Mucosa of gallbladder (tissue), 1 donor: ENCODE measurements around the gene FTCDNL1. TPM values are rescaled to one million over a fixed set of nuclear protein-coding genes. Genes with fewer than 3 reads are reported as not detected.

Source experiments
- DNase-seq: peaks from one replicate; pipeline ENCODE4 v3.0.0-alpha.2; 2020; ENCODE audit warnings: low spot score
- total RNA-seq: library from RNA; stranded (reverse); gene quantifications from one replicate; pipeline ENCODE4 v1.2.1, GENCODE V29; 2021
- donor health status: DM: no; HTN: no; CAD: no.

Gene FTCDNL1
- total RNA-seq, 1 donor from 2014 or later: 3.1 TPM

GRCh38 chr2:199742884-199743283 lies 108.1 kb downstream of the FTCDNL1 start:
- no peak for DNase-seq

GRCh38 chr2:199740111-199740428 lies 110.9 kb downstream of the FTCDNL1 start:
- no peak for DNase-seq

GRCh38 chr2:199739413-199740110 lies 111.4 kb downstream of the FTCDNL1 start:
- DNase-seq: peak; percentile 62

GRCh38 chr2:199738727-199739412 lies 112.1 kb downstream of the FTCDNL1 start:
- no peak for DNase-seq

DNA sequence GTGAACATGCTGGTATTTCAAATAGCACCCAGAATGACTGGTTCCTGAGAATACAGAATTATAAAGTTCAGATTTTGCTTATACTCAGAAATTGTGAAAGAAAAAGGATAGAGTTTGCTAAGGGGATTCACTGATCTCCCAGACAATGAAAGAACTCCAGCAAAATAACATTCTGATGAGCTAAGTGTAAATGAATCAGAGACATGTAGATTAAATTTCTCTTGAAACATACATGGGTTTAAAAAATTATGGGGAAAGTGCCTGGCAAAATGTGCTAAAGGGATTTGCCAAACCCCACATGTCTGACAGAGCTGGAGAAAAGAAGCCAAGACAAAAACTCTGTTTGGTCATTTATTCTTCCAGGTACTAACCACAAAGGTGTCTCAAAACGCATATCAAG lies 116.3 kb downstream of the FTCDNL1 start:
- DNase-seq: no peak

- DNase-seq: no peak
Measured at GRCh38 chr2:199734011-199734410, 117.0 kb downstream of the FTCDNL1 start.

DNA sequence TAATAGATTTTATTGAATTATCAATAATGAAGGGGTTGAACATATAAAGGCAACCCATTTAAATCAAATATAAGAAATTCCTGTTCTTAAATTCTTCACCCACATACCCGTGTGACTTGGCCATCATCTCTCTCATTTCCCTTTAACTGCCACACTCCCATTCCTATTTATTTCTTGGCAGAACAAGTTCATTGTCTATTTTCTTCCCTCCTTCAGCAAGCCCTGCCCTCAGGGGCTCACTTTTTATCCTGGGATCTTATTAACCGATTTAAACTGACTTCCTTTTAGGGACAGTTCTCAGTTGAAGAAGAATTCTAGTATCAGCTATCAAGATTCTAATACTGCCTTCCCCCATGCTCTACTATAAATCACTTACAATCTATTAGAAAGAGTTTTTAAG lies 123.2 kb downstream of the FTCDNL1 start:
- no peak for DNase-seq

GRCh38 chr2:199727306-199727705 lies 123.7 kb downstream of the FTCDNL1 start:
- no peak for DNase-seq

DNA sequence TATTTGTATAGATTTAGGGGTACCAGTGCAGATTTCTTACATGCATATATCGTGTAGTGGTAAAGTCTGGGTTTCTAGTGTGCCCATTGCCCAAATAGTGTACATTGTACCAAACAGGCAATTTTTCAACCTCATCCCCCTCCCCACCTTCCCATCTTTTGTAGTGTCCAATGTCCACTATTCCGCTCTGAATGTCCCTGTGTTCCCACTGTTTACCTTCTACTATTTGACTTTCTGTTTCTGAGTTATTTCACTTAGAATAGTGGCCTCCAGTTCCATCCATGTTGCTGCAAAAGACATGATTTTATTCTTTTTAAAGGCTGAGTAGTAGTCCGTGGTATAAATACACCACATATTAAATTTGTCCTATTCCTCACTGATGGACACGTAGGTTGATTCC lies 132.9 kb downstream of the FTCDNL1 start:
- DNase-seq: no peak

DNA sequence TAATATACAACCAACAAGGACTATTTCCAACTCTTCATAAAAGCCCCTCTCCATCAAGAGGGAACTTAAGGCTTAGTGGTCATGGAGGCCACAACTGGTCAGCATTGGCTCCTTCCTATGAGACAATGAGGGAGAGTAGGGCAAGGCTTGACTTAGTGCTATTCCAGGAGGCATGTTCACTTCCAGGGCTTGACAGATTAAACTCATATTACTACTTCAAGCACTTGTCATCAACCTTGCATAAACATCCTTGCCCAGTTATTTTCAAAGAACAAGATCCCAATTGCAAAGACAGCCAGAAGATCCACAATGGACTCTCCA lies 133.4 kb downstream of the FTCDNL1 start:
- DNase-seq: no peak

- no peak for DNase-seq
Measured at GRCh38 chr2:199716807-199717586, 134.0 kb downstream of the FTCDNL1 start.

DNA sequence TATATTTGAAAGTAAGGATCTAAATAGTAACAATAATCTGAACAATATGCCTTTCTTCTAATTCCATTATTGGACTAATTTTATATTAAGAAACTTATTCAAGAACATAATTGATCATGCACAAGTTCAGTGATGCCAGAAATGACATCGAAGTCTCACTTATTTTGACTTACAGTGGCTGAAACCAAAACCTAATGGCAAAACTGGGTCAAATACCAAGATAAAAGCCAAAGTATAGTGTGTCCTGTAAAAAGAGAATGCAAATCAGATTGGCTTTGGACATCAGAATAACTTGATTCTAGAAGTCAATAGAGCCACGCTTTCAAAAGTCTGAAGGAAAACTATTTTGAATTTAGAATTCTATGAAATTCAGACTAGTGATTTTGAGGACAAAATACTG lies 137.2 kb downstream of the FTCDNL1 start:
- DNase-seq: no peak

DNA sequence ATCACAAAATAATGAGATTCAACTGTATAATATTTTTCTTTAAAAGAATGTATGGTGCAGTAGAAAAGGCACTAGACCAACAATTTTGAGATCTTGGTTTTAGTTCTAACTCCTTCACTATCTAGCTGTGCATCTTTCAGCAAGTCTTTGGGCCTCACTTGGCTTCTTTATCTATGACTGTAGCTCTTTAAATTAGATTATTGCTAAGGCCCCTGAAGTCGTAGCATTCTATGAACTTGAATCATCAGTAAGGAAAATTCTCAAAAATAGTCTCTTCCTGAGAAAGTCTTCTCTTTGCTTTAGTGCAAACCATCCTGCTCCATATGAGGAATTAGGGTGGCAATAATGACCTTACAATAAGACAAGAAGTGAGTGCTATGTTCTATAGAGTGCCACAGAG lies 140.4 kb downstream of the FTCDNL1 start:
- no peak for DNase-seq

Other genes starting within 250 kb of the FTCDNL1 start
- 11.9 TPM for gene C2orf69, start 60.1 kb upstream of the FTCDNL1 start, total RNA-seq
- 6.5 TPM for gene TYW5, start 104.3 kb upstream of the FTCDNL1 start, total RNA-seq
- 21.9 TPM for gene MAIP1, start 104.4 kb upstream of the FTCDNL1 start, total RNA-seq